OCI-LY7 (cell line): ENCODE results near the gene PSD4. TPM values are rescaled to one million over a fixed set of nuclear protein-coding genes. Genes with fewer than 3 reads are reported as not detected.

Source experiments
- BruUV-seq: library from RNA; stranded (reverse); fragments of 400-500 nt; replicated peaks from 2 replicates; lab custom pipeline; 2021; lab: Mats Ljungman, UMichigan
- CTCF ChIA-PET: fragments of 300-600 bp; sonication (Branson Sonifier 250); formaldehyde crosslinking; loops from one replicate; lab custom pipeline; 2022; ENCODE audit warnings: antibody characterized with exemption; ENCODE audit not compliant: unreplicated experiment; lab: Charles Lee
- POLR2A ChIA-PET: fragments of 300-600 bp; sonication (Branson Sonifier 250); formaldehyde crosslinking; loops from one replicate; lab custom pipeline; 2022; ENCODE audit warnings: antibody characterized with exemption; lab: Charles Lee
- DNase-seq: peaks from one replicate; pipeline ENCODE4 v3.0.0-alpha.2; 2015; ENCODE audit warnings: low spot score
- H2AFZ ChIP-seq: fragments of 200-600 bp; sonication (generic), shearing (Covaris generic); 2 replicates; pipeline ENCODE4 v1.6.1; 2014; ENCODE audit warnings: mild to moderate bottlenecking, antibody characterized with exemption, low read length, moderate library complexity
- H3K27ac ChIP-seq: fragments of 200-600 bp; sonication (generic); 2 replicates; pipeline ENCODE4 v1.5.1; 2014; ENCODE audit warnings: mixed run types, low read depth, mild to moderate bottlenecking, moderate library complexity, low read length, inconsistent platforms; ENCODE audit not compliant: poor library complexity, severe bottlenecking
- H3K36me3 ChIP-seq: fragments of 200-600 bp; sonication (generic); 2 replicates; pipeline ENCODE4 v1.6.1; 2014; ENCODE audit warnings: mild to moderate bottlenecking, antibody characterized with exemption, low read length, moderate library complexity, mixed read lengths; ENCODE audit not compliant: insufficient read depth
- H3K4me1 ChIP-seq: fragments of 200-600 bp; sonication (generic); 2 replicates; pipeline ENCODE4 v1.5.1; 2014; ENCODE audit warnings: mild to moderate bottlenecking, low read length; ENCODE audit not compliant: insufficient read depth, poor library complexity, severe bottlenecking
- H3K4me2 ChIP-seq: fragments of 200-600 bp; sonication (generic); 2 replicates; pipeline ENCODE4 v1.6.1; 2014; ENCODE audit warnings: mild to moderate bottlenecking, low read length
- H3K4me3 ChIP-seq: fragments of 200-600 bp; sonication (generic); 2 replicates; pipeline ENCODE4 v1.5.1; 2014; ENCODE audit warnings: mild to moderate bottlenecking, low read depth, low read length; ENCODE audit not compliant: poor library complexity, severe bottlenecking
- H3K79me2 ChIP-seq: fragments of 200-600 bp; sonication (generic); 2 replicates; pipeline ENCODE4 v1.6.1; 2016; ENCODE audit warnings: low read depth, mild to moderate bottlenecking, low read length, moderate library complexity, mixed read lengths; ENCODE audit not compliant: insufficient read depth
- H3K9me2 ChIP-seq: fragments of 200-600 bp; sonication (generic); 2 replicates; pipeline ENCODE4 v1.6.1; 2016; ENCODE audit warnings: mild to moderate bottlenecking, low read length, mixed read lengths; ENCODE audit not compliant: insufficient read depth
- H3K9me3 ChIP-seq: fragments of 200-600 bp; sonication (generic); 2 replicates; pipeline ENCODE4 v1.6.1; 2014; ENCODE audit warnings: mild to moderate bottlenecking, mixed run types, low read length, mixed read lengths
- H4K20me1 ChIP-seq: fragments of 200-600 bp; sonication (generic); 2 replicates; pipeline ENCODE4 v1.6.1; 2014; ENCODE audit warnings: mild to moderate bottlenecking, antibody characterized with exemption, low read length, moderate library complexity, mixed read lengths; ENCODE audit not compliant: insufficient read depth
- CTCF ChIP-seq: fragments of 200-600 bp; sonication (generic); conservative IDR thresholded peaks from 2 replicates; pipeline ENCODE4 v1.5.1; 2014; ENCODE audit warnings: mild to moderate bottlenecking, antibody characterized with exemption, low read length, moderate library complexity, mixed read lengths
- EZH2phosphoT487 ChIP-seq: fragments of 200-600 bp; sonication (generic); IDR thresholded peaks from 2 replicates; pipeline ENCODE4 v1.6.1; 2018; ENCODE audit warnings: low read depth, borderline replicate concordance, mild to moderate bottlenecking, mixed run types, antibody characterized with exemption, low read length, moderate library complexity, mixed read lengths
- intact Hi-C: fragments of 100-400 bp; cut with micrococcal nuclease; formaldehyde crosslinking; loops from one replicate; pipeline ENCODE4 v1.10.0; 2022; ENCODE audit not compliant: unreplicated experiment
- total RNA-seq, 2 experiments: library from RNA; depleted of rRNA in 1 of 2; stranded (reverse); fragments of >200 nt in 1 of 2; shearing (Covaris generic) in 1 of 2; gene quantifications; 2 replicates each; pipeline ENCODE4 v1.2.3, GENCODE V29; 2014 to 2022

Gene PSD4
- total RNA-seq, 2 experiments from 2014 or later, result 99.6 to 100 TPM

GRCh38 chr2:113133704-113134598, 39.8 kb upstream of the PSD4 start:
- TF ChIP-seq CTCF (no peak), EZH2phosphoT487 (no peak)
- H3K27ac ChIP-seq, result no peak overlapping the region
- no peak overlapping the region for H3K4me2 ChIP-seq
- POLR2A ChIA-PET, result interaction anchor here (0.5 kb wide), 1 partner anchor 434 kb away, joined by 3 read pairs; no protein-coding TSS in a partner anchor
- no peaks in the 10 kb centered on the region for H3K9me2 ChIP-seq
- BruUV-seq, result no TSS peak
- no peak overlapping the region for H2AFZ ChIP-seq
- H3K36me3 ChIP-seq, result no peaks in the 10 kb centered on the region
- no peaks in the 10 kb centered on the region for H4K20me1 ChIP-seq
- no peak overlapping the region for H3K4me3 ChIP-seq
- no peaks in the 10 kb centered on the region for H3K79me2 ChIP-seq
- intact Hi-C loops, result no loop called here
- CTCF ChIA-PET, result no interaction called here
- H3K9me3 ChIP-seq, result no peaks in the 10 kb centered on the region
- H3K4me1 ChIP-seq, result peaks cover 6% of the 10 kb centered on the region
- DNase-seq, result no peak

DNA sequence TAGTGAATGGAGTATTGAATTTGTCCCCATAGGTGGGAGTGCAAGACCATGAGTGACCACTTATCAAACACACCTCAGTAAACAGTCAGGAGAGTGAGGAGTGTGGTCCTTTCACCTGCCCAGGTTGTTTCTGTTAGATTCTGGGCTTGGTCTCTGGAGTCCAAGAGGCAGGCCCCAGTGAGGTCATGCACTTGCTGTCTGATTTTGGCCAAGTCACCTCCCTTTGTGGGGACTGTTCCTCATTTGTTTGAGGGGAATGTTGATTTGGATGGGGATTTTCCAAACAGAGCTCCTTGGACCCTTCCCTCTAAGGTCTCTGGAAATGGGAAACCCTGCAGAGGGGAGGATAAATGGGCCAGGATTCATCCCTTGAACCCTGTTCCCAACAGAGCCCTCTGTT, 39.1 kb upstream of the PSD4 start:
- intact Hi-C loops, result loop anchor here (5.0 kb wide), 1 partner anchor 238 kb away; no protein-coding TSS in a partner anchor
- Histone ChIP-seq H3K36me3 (no peaks in the 10 kb centered on the region), H3K4me3 (no peak overlapping the region), H3K27ac (no peak overlapping the region), H3K4me2 (no peak overlapping the region), H3K9me2 (no peaks in the 10 kb centered on the region), H3K79me2 (no peaks in the 10 kb centered on the region), H3K9me3 (no peaks in the 10 kb centered on the region), H2AFZ (no peak overlapping the region), H4K20me1 (no peaks in the 10 kb centered on the region), H3K4me1 (peaks cover 7% of the 10 kb centered on the region)
- CTCF ChIA-PET, result interaction anchor here (1.2 kb wide), 1 partner anchor 69 kb away, joined by 3 read pairs; no protein-coding TSS in a partner anchor
- POLR2A ChIA-PET, result no interaction called here
- no TSS peak for BruUV-seq
- TF ChIP-seq CTCF (no peak), EZH2phosphoT487 (no peak)
- DNase-seq, result no peak

- no TSS peak for BruUV-seq
- CTCF ChIA-PET, result interaction anchor here (1.2 kb wide), 1 partner anchor 69 kb away, joined by 3 read pairs; no protein-coding TSS in a partner anchor
- no peak overlapping the region for H3K27ac ChIP-seq
- H3K4me3 ChIP-seq, result no peak overlapping the region
- H3K36me3 ChIP-seq, result no peaks in the 10 kb centered on the region
- no peaks in the 10 kb centered on the region for H3K9me3 ChIP-seq
- DNase-seq, result no peak
- POLR2A ChIA-PET, result no interaction called here
- H2AFZ ChIP-seq, result no peak overlapping the region
- no peak overlapping the region for H3K4me2 ChIP-seq
- intact Hi-C loops, result loop anchor here (5.0 kb wide), 1 partner anchor 237 kb away; no protein-coding TSS in a partner anchor
- no peaks in the 10 kb centered on the region for H3K79me2 ChIP-seq
- peaks cover 7% of the 10 kb centered on the region for H3K4me1 ChIP-seq
- H3K9me2 ChIP-seq, result no peaks in the 10 kb centered on the region
- no peaks in the 10 kb centered on the region for H4K20me1 ChIP-seq
- TF ChIP-seq EZH2phosphoT487, result no peak
These were observed 38.5 kb upstream of the PSD4 start for GRCh38 chr2:113135317-113135716.
